SK-N-MC (cell line): ENCODE results near the gene PCNX2.

ENCODE experiments used
- EZH2 ChIP-seq: fragments of 200-600 bp; sonication (generic); IDR thresholded peaks from one replicate; pipeline ENCODE4 v1.6.1; 2017; ENCODE audit warnings: antibody characterized with exemption
- POLR2AphosphoS5 ChIP-seq: IDR thresholded peaks from 2 replicates; pipeline ENCODE4 v1.6.1; 2012; ENCODE audit warnings: mild to moderate bottlenecking, low read depth, low read length, borderline replicate concordance

- TF ChIP-seq POLR2AphosphoS5, result no peak
- TF ChIP-seq EZH2, result no peak
Measured at GRCh38 chr1:233075915-233076295, 219.6 kb downstream of the PCNX2 start.
